PC-3 (cell line): ENCODE results near the gene IGSF3. TPM values are rescaled to one million over a fixed set of nuclear protein-coding genes. Genes with fewer than 3 reads are reported as not detected.

Source experiments
- ATAC-seq: fragments of 200-7000 bp; cut with Tn5 transposase; 2 replicates; pipeline ENCODE4 v1.9.1; 2020; ENCODE audit warnings: mild to moderate bottlenecking, moderate library complexity
- BruUV-seq: library from RNA; stranded (reverse); fragments of 400-500 nt; replicated peaks from 2 replicates; lab custom pipeline; 2021; lab: Mats Ljungman, UMichigan
- CTCF ChIA-PET: fragments of 300-600 bp; sonication (Branson Sonifier 250); formaldehyde crosslinking; loops from one replicate; lab custom pipeline; 2022; ENCODE audit warnings: antibody characterized with exemption; lab: Charles Lee
- POLR2A ChIA-PET: fragments of 300-600 bp; sonication (Branson Sonifier 250); formaldehyde crosslinking; loops from one replicate; lab custom pipeline; 2022; ENCODE audit warnings: antibody characterized with exemption; ENCODE audit not compliant: unreplicated experiment; lab: Charles Lee
- DNase-seq: peaks from one replicate; pipeline ENCODE4 v3.0.0-alpha.2; 2015
- H2AFZ ChIP-seq: fragments of 300-600 bp; sonication (generic); 2 replicates; pipeline ENCODE4 v1.6.0; 2016; ENCODE audit warnings: antibody characterized with exemption, low read length
- H3F3A ChIP-seq: fragments of 300-600 bp; sonication (generic); one replicate; pipeline ENCODE4 v1.6.0; 2017; ENCODE audit warnings: antibody characterized with exemption, low read length, control low read depth, mild to moderate bottlenecking; ENCODE audit not compliant: unreplicated experiment
- H3K27ac ChIP-seq: fragments of 300-600 bp; sonication (generic); 2 replicates; pipeline ENCODE4 v1.5.1; 2016; ENCODE audit warnings: mild to moderate bottlenecking, low read length
- H3K27me3 ChIP-seq: fragments of 300-600 bp; sonication (generic); 2 replicates; pipeline ENCODE4 v1.6.1; 2016; ENCODE audit warnings: low read length, mixed read lengths
- H3K36me3 ChIP-seq: fragments of 300-600 bp; sonication (generic); 2 replicates; pipeline ENCODE4 v1.6.1; 2016; ENCODE audit warnings: low read depth, mixed run types, low read length, mixed read lengths
- H3K4me1 ChIP-seq: fragments of 300-600 bp; sonication (generic); 2 replicates; pipeline ENCODE4 v1.5.1; 2016; ENCODE audit warnings: low read length; ENCODE audit not compliant: insufficient read depth
- H3K4me2 ChIP-seq: fragments of 300-600 bp; sonication (generic); 2 replicates; pipeline ENCODE4 v1.6.0; 2016; ENCODE audit warnings: low read length
- H3K4me3 ChIP-seq: fragments of 300-600 bp; sonication (generic); 2 replicates; pipeline ENCODE4 v1.5.1; 2016; ENCODE audit warnings: mild to moderate bottlenecking, low read length, mixed read lengths
- H3K79me2 ChIP-seq: fragments of 300-600 bp; sonication (generic); 2 replicates; pipeline ENCODE4 v1.6.1; 2017; ENCODE audit warnings: low read length, mixed read lengths
- H3K9ac ChIP-seq: fragments of 300-600 bp; sonication (generic); 2 replicates; pipeline ENCODE4 v1.6.0; 2016; ENCODE audit warnings: mild to moderate bottlenecking, low read length
- H3K9me2 ChIP-seq: fragments of 300-600 bp; sonication (generic); replicated peaks from 2 replicates; pipeline ENCODE4 v1.6.1; 2016; ENCODE audit warnings: mixed run types, low read length, mixed read lengths
- H3K9me3 ChIP-seq: fragments of 300-600 bp; sonication (generic); 2 replicates; pipeline ENCODE4 v1.6.1; 2016; ENCODE audit warnings: low read length, mixed read lengths
- H4K20me1 ChIP-seq: fragments of 300-600 bp; sonication (generic); 2 replicates; pipeline ENCODE4 v1.6.1; 2016; ENCODE audit warnings: low read length, mixed read lengths
- CTCF ChIP-seq: fragments of 300-600 bp; sonication (generic); conservative IDR thresholded peaks from 2 replicates; pipeline ENCODE4 v1.5.1; 2017; ENCODE audit warnings: antibody characterized with exemption, low read depth, mild to moderate bottlenecking, low read length
- EZH2 ChIP-seq: fragments of 300-600 bp; sonication (generic); IDR thresholded peaks from one replicate; pipeline ENCODE4 v1.6.1; 2017; ENCODE audit warnings: antibody characterized with exemption, mild to moderate bottlenecking, low read length; ENCODE audit not compliant: unreplicated experiment
- EZH2phosphoT487 ChIP-seq: fragments of 300-600 bp; sonication (generic); IDR thresholded peaks from 2 replicates; pipeline ENCODE4 v1.6.1; 2018; ENCODE audit warnings: mild to moderate bottlenecking, antibody characterized with exemption, low read length, borderline replicate concordance
- intact Hi-C: fragments of 100-400 bp; cut with micrococcal nuclease; formaldehyde crosslinking; loops from 2 replicates; pipeline ENCODE4 v1.9.0; 2023
- total RNA-seq: library from RNA; depleted of rRNA; stranded (reverse); fragments of >200 nt; gene quantifications from 2 replicates; pipeline ENCODE4 v1.2.3, GENCODE V29; 2014

The IGSF3 gene
- total RNA-seq, 1 experiment from 2014 or later = 15.5 TPM

DNA sequence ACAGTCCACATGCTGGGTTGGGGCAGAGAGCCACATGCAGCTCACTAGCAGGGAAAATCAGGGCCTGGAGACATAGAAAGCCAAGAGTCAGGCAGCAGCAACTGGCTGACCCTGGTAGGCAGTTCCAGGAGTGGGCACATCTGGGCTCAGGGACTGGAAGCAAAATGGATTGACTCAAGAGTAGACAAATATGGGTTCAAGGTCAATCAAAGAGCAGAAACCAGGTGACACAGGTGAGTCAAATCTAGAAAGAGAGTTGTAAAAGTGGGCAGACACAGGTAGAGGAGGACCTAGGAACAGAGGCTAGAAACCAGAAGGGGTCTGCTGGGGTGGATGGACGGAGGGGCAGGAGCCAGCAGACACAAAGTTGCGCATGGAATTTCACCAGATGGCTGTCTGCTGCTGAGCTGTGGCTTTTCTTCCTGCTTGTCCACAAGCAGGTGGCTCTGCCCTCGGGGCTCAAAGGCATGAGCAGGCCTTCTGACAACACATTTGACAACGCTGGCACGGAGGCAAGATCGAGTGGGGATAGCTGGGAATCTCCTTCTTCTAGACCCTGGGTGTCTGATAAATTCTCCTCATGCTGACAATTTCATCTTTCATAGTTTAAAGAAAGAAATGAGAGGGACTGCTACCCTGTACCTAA is 40.8 kb upstream of the IGSF3 start:
- H3K36me3 ChIP-seq = no peaks in the 10 kb centered on the region
- no peak overlapping the region for H3K4me3 ChIP-seq
- H2AFZ ChIP-seq = no peak overlapping the region
- no TSS peak for BruUV-seq
- H3K9me3 ChIP-seq = no peaks in the 10 kb centered on the region
- H3K9ac ChIP-seq = no peak overlapping the region
- H3K4me2 ChIP-seq = no peak overlapping the region
- TF ChIP-seq EZH2phosphoT487 (no peak), EZH2 (no peak), CTCF (no peak)
- intact Hi-C loops = no loop called here
- no peaks in the 10 kb centered on the region for H3K4me1 ChIP-seq
- no peaks in the 10 kb centered on the region for H4K20me1 ChIP-seq
- H3K79me2 ChIP-seq = no peaks in the 10 kb centered on the region
- no peak overlapping the region for H3K27ac ChIP-seq
- H3K9me2 ChIP-seq = no peaks in the 10 kb centered on the region
- no peaks in the 10 kb centered on the region for H3F3A ChIP-seq
- ChIA-PET CTCF (no interaction called here), POLR2A (no interaction called here)
- peak; percentile 44 for DNase-seq
- ATAC-seq = 0 out of 2 replicates have a peak, but pooled peaks have one; percentile 15
- H3K27me3 ChIP-seq = no peaks in the 10 kb centered on the region

DNA sequence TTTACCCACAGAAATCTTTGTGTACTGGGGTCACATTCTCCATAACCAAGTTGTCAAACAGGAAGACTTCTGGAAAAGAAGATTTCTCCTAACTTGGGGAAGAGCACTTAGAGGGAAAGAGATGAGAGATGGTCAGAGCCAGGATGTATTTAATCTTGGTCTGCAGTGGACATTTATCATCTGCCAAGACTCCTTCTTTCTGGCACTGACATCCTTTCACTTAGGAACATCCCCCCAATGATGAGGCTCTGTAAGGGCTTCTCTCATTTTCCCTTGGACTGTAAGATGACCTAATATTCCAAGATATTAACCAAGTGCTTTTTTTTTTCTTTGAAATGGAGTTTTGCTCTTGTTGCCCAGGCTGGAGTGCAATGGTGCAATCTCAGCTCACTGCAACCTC is 39.3 kb upstream of the IGSF3 start:
- no peak overlapping the region for H3K27ac ChIP-seq
- no peak overlapping the region for H3K9ac ChIP-seq
- BruUV-seq = no TSS peak
- H3K9me2 ChIP-seq = no peaks in the 10 kb centered on the region
- no peaks in the 10 kb centered on the region for H3K4me1 ChIP-seq
- no peaks in the 10 kb centered on the region for H3K9me3 ChIP-seq
- H3K36me3 ChIP-seq = no peaks in the 10 kb centered on the region
- H2AFZ ChIP-seq = no peak overlapping the region
- ATAC-seq (no peak), DNase-seq (no peak)
- H3K4me2 ChIP-seq = no peak overlapping the region
- TF ChIP-seq CTCF = no peak
- no peak for TF ChIP-seq EZH2
- TF ChIP-seq EZH2phosphoT487 = no peak
- H3F3A ChIP-seq = no peaks in the 10 kb centered on the region
- POLR2A ChIA-PET = no interaction called here
- CTCF ChIA-PET = no interaction called here
- H3K79me2 ChIP-seq = no peaks in the 10 kb centered on the region
- intact Hi-C loops = no loop called here
- no peaks in the 10 kb centered on the region for H4K20me1 ChIP-seq
- H3K4me3 ChIP-seq = no peak overlapping the region
- no peaks in the 10 kb centered on the region for H3K27me3 ChIP-seq

GRCh38 chr1:116706123-116706522 is 38.6 kb upstream of the IGSF3 start:
- Histone ChIP-seq H3F3A (no peaks in the 10 kb centered on the region), H3K4me1 (no peaks in the 10 kb centered on the region), H3K4me2 (no peak overlapping the region), H3K36me3 (no peaks in the 10 kb centered on the region), H3K4me3 (no peak overlapping the region), H3K9me3 (no peaks in the 10 kb centered on the region), H4K20me1 (no peaks in the 10 kb centered on the region), H3K9ac (no peak overlapping the region), H3K79me2 (no peaks in the 10 kb centered on the region), H3K9me2 (no peaks in the 10 kb centered on the region), H3K27me3 (no peaks in the 10 kb centered on the region), H3K27ac (no peak overlapping the region), H2AFZ (no peak overlapping the region)
- CTCF ChIA-PET = no interaction called here
- TF ChIP-seq EZH2phosphoT487 (no peak), EZH2 (no peak), CTCF (no peak)
- DNase-seq (no peak), ATAC-seq (no peak)
- BruUV-seq = no TSS peak
- intact Hi-C loops = no loop called here
- POLR2A ChIA-PET = no interaction called here
